Raji (cell line): ENCODE measurements around the gene BTG4.

ENCODE experiments used
- POLR2A ChIP-seq: IDR thresholded peaks from 2 replicates; pipeline ENCODE4 v1.6.1; 2011; ENCODE audit warnings: low read depth, low read length, control low read depth; ENCODE audit not compliant: insufficient read depth

Gene BTG4

GRCh38 chr11:111540937-111541253, 28.7 kb upstream of the BTG4 start:
- TF ChIP-seq POLR2A: no peak

- TF ChIP-seq POLR2A: no peak
Observed at GRCh38 chr11:111540114-111540936, 28.1 kb upstream of the BTG4 start, which contains the start of gene LAYN. Gene LAYN (plus strand): TSS chr11:111540720. CDS start chr11:111540844, 124 bp downstream.

GRCh38 chr11:111539426-111540113, 27.4 kb upstream of the BTG4 start:
- no peak for TF ChIP-seq POLR2A

GRCh38 chr11:111538407-111539114, 26.4 kb upstream of the BTG4 start:
- TF ChIP-seq POLR2A: no peak

GRCh38 chr11:111537336-111537860, 25.2 kb upstream of the BTG4 start:
- no peak for TF ChIP-seq POLR2A

GRCh38 chr11:111535281-111535680, 23.1 kb upstream of the BTG4 start:
- no peak for TF ChIP-seq POLR2A

- TF ChIP-seq POLR2A: no peak
Observed at GRCh38 chr11:111532365-111532709, 20.2 kb upstream of the BTG4 start.

GRCh38 chr11:111531687-111532364, 19.6 kb upstream of the BTG4 start:
- TF ChIP-seq POLR2A: no peak

- TF ChIP-seq POLR2A: no peak
Observed at GRCh38 chr11:111531136-111531535, 18.9 kb upstream of the BTG4 start.

GRCh38 chr11:111530091-111530490, 17.9 kb upstream of the BTG4 start:
- TF ChIP-seq POLR2A: no peak

- TF ChIP-seq POLR2A: no peak
Observed at GRCh38 chr11:111528557-111528956, 16.4 kb upstream of the BTG4 start.

GRCh38 chr11:111527279-111527678, 15.1 kb upstream of the BTG4 start:
- TF ChIP-seq POLR2A: no peak

- TF ChIP-seq POLR2A: no peak
Observed at GRCh38 chr11:111526501-111526900, 14.3 kb upstream of the BTG4 start.

- TF ChIP-seq POLR2A: no peak
Observed at GRCh38 chr11:111525456-111525855, 13.3 kb upstream of the BTG4 start.

GRCh38 chr11:111524056-111524455, 11.9 kb upstream of the BTG4 start:
- TF ChIP-seq POLR2A: no peak
